Measurements from ENCODE around the gene NEDD4L. TPM values are rescaled to one million over a fixed set of nuclear protein-coding genes. Genes with fewer than 3 reads are reported as not detected.

NEDD4L gene
- polyA plus RNA-seq, 1 donor (not counting 4 experiments of a cell fraction or from before 2014, with no cell fraction given), result 52.6 TPM

- dilution Hi-C loops (cut with MboI; ENCODE audit: extremely low pct_ligation_motif_present, low sequenced_read_pairs), result no loop called here
- no peak overlapping the region for H2AFZ ChIP-seq (ENCODE audit: control insufficient read depth, low read length)
- H3K27me3 ChIP-seq (ENCODE audit: control insufficient read depth, extremely low read depth, insufficient read depth, low read length), result no peaks in the 10 kb centered on the region
- FAIRE-seq (no peak), DNase-seq (ENCODE audit: low read depth, low spot score) (no peak)
- no peaks in the 10 kb centered on the region for H3K9me3 ChIP-seq (ENCODE audit: control insufficient read depth, low read depth, low read length)
- H3K9ac ChIP-seq (ENCODE audit: control insufficient read depth, extremely low read depth, insufficient read depth, low read length), result no peak overlapping the region
- no peaks in the 10 kb centered on the region for H3K9me1 ChIP-seq (ENCODE audit: control insufficient read depth, extremely low read depth, insufficient read depth, low read length)
- H3K36me3 ChIP-seq (ENCODE audit: control insufficient read depth in 2 of 2, extremely low read depth in 1 of 2, insufficient read depth in 2 of 2, low read length in 2 of 2), result no peaks in the 10 kb centered on the region
- no peak overlapping the region for H3K4me3 ChIP-seq (ENCODE audit: control insufficient read depth in 2 of 3, extremely low read depth in 1 of 3, insufficient read depth in 2 of 3, low read depth in 1 of 3, low read length in 3 of 3)
- H4K20me1 ChIP-seq (ENCODE audit: control insufficient read depth, extremely low read depth, insufficient read depth, low read length), result no peaks in the 10 kb centered on the region
- peaks cover 3% of the 10 kb centered on the region for H3K4me1 ChIP-seq (ENCODE audit: control insufficient read depth, extremely low read depth, insufficient read depth, low read length)
- no peak overlapping the region for H3K4me2 ChIP-seq (ENCODE audit: control insufficient read depth, extremely low read depth, insufficient read depth, low read depth, low read length)
- peaks cover 3% of the 10 kb centered on the region for H3K79me2 ChIP-seq (ENCODE audit: control insufficient read depth, insufficient read depth, low read length)
- TF ChIP-seq EZH2 (IDR thresholded peaks at IDR 0.05; ENCODE audit: low read length), result no peak
- TF ChIP-seq CTCF (optimal IDR thresholded peaks at IDR 0.05 in 1 of 3, IDR thresholded peaks at IDR 0.05 in 1 of 3, conservative IDR thresholded peaks at IDR 0.05 in 1 of 3; ENCODE audit: extremely low read depth in 1 of 3, insufficient read depth in 2 of 3, low read length in 3 of 3), result no peak
- no peak overlapping the region for H3K27ac ChIP-seq (ENCODE audit: control insufficient read depth, insufficient read depth, low read length)
These were observed 106.7 kb downstream of the NEDD4L start for GRCh38 chr18:58150772-58151171.

GRCh38 chr18:58152216-58152615 lies 108.2 kb downstream of the NEDD4L start:
- TF ChIP-seq EZH2 (IDR thresholded peaks at IDR 0.05; ENCODE audit: low read length), result no peak
- TF ChIP-seq CTCF (optimal IDR thresholded peaks at IDR 0.05 in 1 of 3, IDR thresholded peaks at IDR 0.05 in 1 of 3, conservative IDR thresholded peaks at IDR 0.05 in 1 of 3; ENCODE audit: extremely low read depth in 1 of 3, insufficient read depth in 2 of 3, low read length in 3 of 3), result no peak
- H4K20me1 ChIP-seq (ENCODE audit: control insufficient read depth, extremely low read depth, insufficient read depth, low read length), result no peaks in the 10 kb centered on the region
- H3K4me1 ChIP-seq (ENCODE audit: control insufficient read depth, extremely low read depth, insufficient read depth, low read length), result peaks cover 3% of the 10 kb centered on the region
- no peak overlapping the region for H3K4me2 ChIP-seq (ENCODE audit: control insufficient read depth, extremely low read depth, insufficient read depth, low read depth, low read length)
- no peak overlapping the region for H2AFZ ChIP-seq (ENCODE audit: control insufficient read depth, low read length)
- no peak overlapping the region for H3K4me3 ChIP-seq (ENCODE audit: control insufficient read depth in 2 of 3, extremely low read depth in 1 of 3, insufficient read depth in 2 of 3, low read depth in 1 of 3, low read length in 3 of 3)
- no peaks in the 10 kb centered on the region for H3K27me3 ChIP-seq (ENCODE audit: control insufficient read depth, extremely low read depth, insufficient read depth, low read length)
- no peaks in the 10 kb centered on the region for H3K9me1 ChIP-seq (ENCODE audit: control insufficient read depth, extremely low read depth, insufficient read depth, low read length)
- no peaks in the 10 kb centered on the region for H3K36me3 ChIP-seq (ENCODE audit: control insufficient read depth in 2 of 2, extremely low read depth in 1 of 2, insufficient read depth in 2 of 2, low read length in 2 of 2)
- no peaks in the 10 kb centered on the region for H3K9me3 ChIP-seq (ENCODE audit: control insufficient read depth, low read depth, low read length)
- dilution Hi-C loops (cut with MboI; ENCODE audit: extremely low pct_ligation_motif_present, low sequenced_read_pairs), result no loop called here
- FAIRE-seq (no peak), DNase-seq (ENCODE audit: low read depth, low spot score) (no peak)
- H3K79me2 ChIP-seq (ENCODE audit: control insufficient read depth, insufficient read depth, low read length), result peaks cover 3% of the 10 kb centered on the region
- H3K9ac ChIP-seq (ENCODE audit: control insufficient read depth, extremely low read depth, insufficient read depth, low read length), result no peak overlapping the region
- no peak overlapping the region for H3K27ac ChIP-seq (ENCODE audit: control insufficient read depth, insufficient read depth, low read length)

Measured in keratinocyte (primary cell).